Sigmoid colon (tissue), 4 donors: ENCODE measurements around the gene NABP2.
A peak's percentile ranks its signal among the peaks of the same experiment; 100 is the strongest.

Experiments
- EP300 ChIP-seq, 4 donors: sonication (generic); formaldehyde crosslinking; IDR thresholded peaks; one replicate each; pipeline ENCODE4 v1.6.1; 2017; ENCODE audit warnings: antibody characterized with exemption in 4 of 4
- TF ChIP-seq, protein P1 (sequence below), 4 experiments: fragments of 450-650 bp in 3 of 4; fragments of 200-600 bp in 1 of 4; IDR thresholded peaks; one replicate each; pipeline ENCODE4 v1.5.1; 2016 to 2019; ENCODE audit warnings: antibody characterized with exemption in 4 of 4, mild to moderate bottlenecking in 3 of 4, moderate library complexity in 2 of 4

DNA sequence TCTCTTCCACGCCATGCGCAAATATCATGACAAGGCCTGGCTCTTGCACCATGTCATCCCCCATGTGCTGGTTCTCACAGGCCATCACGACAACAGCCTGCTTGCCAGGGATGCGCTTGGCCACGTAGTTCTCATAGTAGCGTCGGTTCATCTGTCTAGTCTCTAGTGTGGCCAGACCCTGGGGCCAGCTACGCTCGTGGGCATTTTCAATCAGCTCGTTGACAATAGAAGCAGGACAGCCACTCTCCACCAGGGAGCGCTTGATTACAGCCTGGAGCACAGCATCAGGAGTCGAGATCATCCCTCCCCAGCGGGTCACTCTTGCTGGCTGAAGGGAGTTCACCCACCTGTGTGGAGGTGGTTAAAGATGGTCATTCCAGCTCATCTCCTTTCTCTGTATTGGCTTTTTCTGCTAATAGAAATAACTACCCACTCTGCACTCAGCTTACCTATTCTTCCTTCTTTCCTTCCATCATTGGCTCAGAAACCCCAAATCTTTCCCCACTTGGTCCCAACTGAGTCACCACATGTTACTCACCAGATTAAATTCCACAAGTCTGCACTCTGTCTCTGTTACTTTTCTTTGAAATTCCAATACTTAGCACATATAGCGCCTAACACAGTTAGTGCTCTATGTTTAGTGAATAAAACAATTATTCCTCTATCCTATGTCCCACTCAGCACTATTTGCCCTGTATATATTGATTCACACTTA is 17.5 kb upstream of the NABP2 start:
- TF ChIP-seq, protein P1, sequence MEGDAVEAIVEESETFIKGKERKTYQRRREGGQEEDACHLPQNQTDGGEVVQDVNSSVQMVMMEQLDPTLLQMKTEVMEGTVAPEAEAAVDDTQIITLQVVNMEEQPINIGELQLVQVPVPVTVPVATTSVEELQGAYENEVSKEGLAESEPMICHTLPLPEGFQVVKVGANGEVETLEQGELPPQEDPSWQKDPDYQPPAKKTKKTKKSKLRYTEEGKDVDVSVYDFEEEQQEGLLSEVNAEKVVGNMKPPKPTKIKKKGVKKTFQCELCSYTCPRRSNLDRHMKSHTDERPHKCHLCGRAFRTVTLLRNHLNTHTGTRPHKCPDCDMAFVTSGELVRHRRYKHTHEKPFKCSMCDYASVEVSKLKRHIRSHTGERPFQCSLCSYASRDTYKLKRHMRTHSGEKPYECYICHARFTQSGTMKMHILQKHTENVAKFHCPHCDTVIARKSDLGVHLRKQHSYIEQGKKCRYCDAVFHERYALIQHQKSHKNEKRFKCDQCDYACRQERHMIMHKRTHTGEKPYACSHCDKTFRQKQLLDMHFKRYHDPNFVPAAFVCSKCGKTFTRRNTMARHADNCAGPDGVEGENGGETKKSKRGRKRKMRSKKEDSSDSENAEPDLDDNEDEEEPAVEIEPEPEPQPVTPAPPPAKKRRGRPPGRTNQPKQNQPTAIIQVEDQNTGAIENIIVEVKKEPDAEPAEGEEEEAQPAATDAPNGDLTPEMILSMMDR (IDR thresholded peaks at IDR 0.05), result peak; percentile 41 to 72 (median 64)
- no peak for TF ChIP-seq EP300 (IDR thresholded peaks at IDR 0.05)
